Spleen (tissue), 7 donors: ENCODE measurements around the gene SDCBP2.

Source experiments
- POLR2AphosphoS5 ChIP-seq, 3 donors: sonication (generic); formaldehyde crosslinking; IDR thresholded peaks; one replicate each; pipeline ENCODE4 v1.5.1; 2017; ENCODE audit warnings: antibody characterized with exemption in 3 of 3
- TF ChIP-seq, protein P1 (sequence below), 11 experiments: fragments of 200-600 bp in 7 of 11; fragments of 450-650 bp in 4 of 11; sonication (generic) in 4 of 11; IDR thresholded peaks in 8 of 11; conservative IDR thresholded peaks in 3 of 11; 1 replicate in 7 of 11; 2 replicates in 4 of 11; pipeline versions ENCODE4 v1.4.0 to v1.8.0; 2016 to 2021; ENCODE audit warnings: antibody characterized with exemption in 11 of 11, inconsistent platforms in 4 of 11, mild to moderate bottlenecking in 1 of 11
- donor health status: DM: no; HTN: no; CAD: no; lungs with moderate emphysema.
- donor health status: DM: no; HTN: no; CAD: no.
- donor health status: DM: no; HTN: no; CAD: no.

GRCh38 chr20:1312904-1313235 lies 16.1 kb downstream of the SDCBP2 start:
- TF ChIP-seq, protein P1, sequence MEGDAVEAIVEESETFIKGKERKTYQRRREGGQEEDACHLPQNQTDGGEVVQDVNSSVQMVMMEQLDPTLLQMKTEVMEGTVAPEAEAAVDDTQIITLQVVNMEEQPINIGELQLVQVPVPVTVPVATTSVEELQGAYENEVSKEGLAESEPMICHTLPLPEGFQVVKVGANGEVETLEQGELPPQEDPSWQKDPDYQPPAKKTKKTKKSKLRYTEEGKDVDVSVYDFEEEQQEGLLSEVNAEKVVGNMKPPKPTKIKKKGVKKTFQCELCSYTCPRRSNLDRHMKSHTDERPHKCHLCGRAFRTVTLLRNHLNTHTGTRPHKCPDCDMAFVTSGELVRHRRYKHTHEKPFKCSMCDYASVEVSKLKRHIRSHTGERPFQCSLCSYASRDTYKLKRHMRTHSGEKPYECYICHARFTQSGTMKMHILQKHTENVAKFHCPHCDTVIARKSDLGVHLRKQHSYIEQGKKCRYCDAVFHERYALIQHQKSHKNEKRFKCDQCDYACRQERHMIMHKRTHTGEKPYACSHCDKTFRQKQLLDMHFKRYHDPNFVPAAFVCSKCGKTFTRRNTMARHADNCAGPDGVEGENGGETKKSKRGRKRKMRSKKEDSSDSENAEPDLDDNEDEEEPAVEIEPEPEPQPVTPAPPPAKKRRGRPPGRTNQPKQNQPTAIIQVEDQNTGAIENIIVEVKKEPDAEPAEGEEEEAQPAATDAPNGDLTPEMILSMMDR (IDR thresholded peaks at IDR 0.05 in 8 of 11, conservative IDR thresholded peaks at IDR 0.05 in 3 of 11), result no peak
- no peak for TF ChIP-seq POLR2AphosphoS5 (IDR thresholded peaks at IDR 0.05)
